HEK293 (cell line): Measurements from ENCODE around the gene DARS2.
"Not testable (repeated sequence)": the region's sequence is repeated elsewhere in the genome, so short reads cannot be mapped to it uniquely, and the experiment has no call there.

Experiments used
- CTCF ChIA-PET: fragments of 350-600 bp; formaldehyde crosslinking; extraction: SDS; loops from one replicate; lab custom pipeline; 2021; ENCODE audit warnings: antibody characterized with exemption; lab: Yijun Ruan, JAX
- POLR2A ChIA-PET: fragments of 300-600 bp; formaldehyde crosslinking; extraction: SDS; loops from one replicate; lab custom pipeline; 2020; ENCODE audit warnings: antibody characterized with exemption, inconsistent platforms; lab: Yijun Ruan, JAX
- H3K27ac ChIP-seq: fragments of 200-500 bp; sonication (Bioruptor generic); 2 replicates; pipeline ENCODE4 v1.5.1; 2014; ENCODE audit warnings: low read depth, low read length, control low read depth, inconsistent platforms; ENCODE audit errors: extremely low read depth
- H3K36me3 ChIP-seq, 2 experiments: fragments of 200-500 bp in 1 of 2; sonication (Bioruptor generic) in 1 of 2; 1 replicate in 1 of 2; 2 replicates in 1 of 2; pipeline ENCODE4 v1.5.1; 2014 to 2017; ENCODE audit warnings: inconsistent platforms in 2 of 2, low read length in 2 of 2; ENCODE audit not compliant: control insufficient read depth in 2 of 2, insufficient read depth in 1 of 2
- H3K4me1 ChIP-seq: fragments of 200-500 bp; sonication (Bioruptor generic); 2 replicates; pipeline ENCODE4 v1.5.1; 2014; ENCODE audit warnings: mild to moderate bottlenecking, low read length, inconsistent platforms; ENCODE audit not compliant: control insufficient read depth, insufficient read depth
- H3K4me3 ChIP-seq: 2 replicates; pipeline ENCODE4 v1.5.1; 2011; ENCODE audit warnings: low read depth, mild to moderate bottlenecking, control low read depth, low read length, moderate library complexity
- H3K9me3 ChIP-seq: fragments of 200-500 bp; sonication (Bioruptor generic); 2 replicates; pipeline ENCODE4 v1.5.1; 2014; ENCODE audit warnings: low read depth, low read length, inconsistent platforms; ENCODE audit not compliant: control insufficient read depth, insufficient read depth
- MEIS1 ChIP-seq: sonication (generic); formaldehyde crosslinking; IDR thresholded peaks from 2 replicates; pipeline ENCODE4 v1.8.1; 2022; ENCODE audit warnings: missing genetic modification reagents, mild to moderate bottlenecking, borderline replicate concordance
- OVOL3 ChIP-seq: fragments of 450-650 bp; formaldehyde crosslinking; IDR thresholded peaks from 2 replicates; pipeline ENCODE4 v1.5.1; 2016; ENCODE audit warnings: missing biosample characterization, missing genetic modification characterization
- RBAK ChIP-seq: fragments of 450-650 bp; formaldehyde crosslinking; IDR thresholded peaks from 2 replicates; pipeline ENCODE4 v1.5.1; 2016; ENCODE audit warnings: missing biosample characterization, missing genetic modification characterization
- YY2 ChIP-seq: fragments of 450-650 bp; formaldehyde crosslinking; IDR thresholded peaks from 2 replicates; pipeline ENCODE4 v1.5.1; 2016; ENCODE audit warnings: missing biosample characterization, missing genetic modification characterization
- ZBTB10 ChIP-seq: fragments of 450-650 bp; formaldehyde crosslinking; IDR thresholded peaks from 2 replicates; pipeline ENCODE4 v1.5.1; 2016; ENCODE audit warnings: missing biosample characterization, missing genetic modification characterization
- ZFHX2 ChIP-seq: fragments of 450-650 bp; formaldehyde crosslinking; conservative IDR thresholded peaks from 2 replicates; pipeline ENCODE4 v1.5.1; 2016; ENCODE audit warnings: missing biosample characterization, missing genetic modification characterization
- ZFP41 ChIP-seq: fragments of 450-650 bp; formaldehyde crosslinking; IDR thresholded peaks from 2 replicates; pipeline ENCODE4 v1.5.1; 2016; ENCODE audit warnings: missing biosample characterization, missing genetic modification characterization, borderline replicate concordance
- ZFP69B ChIP-seq: fragments of 450-650 bp; formaldehyde crosslinking; IDR thresholded peaks from 2 replicates; pipeline ENCODE4 v1.5.1; 2016; ENCODE audit warnings: missing biosample characterization, missing genetic modification characterization
- ZNF112 ChIP-seq: fragments of 450-650 bp; formaldehyde crosslinking; IDR thresholded peaks from 2 replicates; pipeline ENCODE4 v1.5.0; 2017; ENCODE audit warnings: missing biosample characterization, missing genetic modification characterization
- ZNF155 ChIP-seq: fragments of 450-650 bp; formaldehyde crosslinking; IDR thresholded peaks from 2 replicates; pipeline ENCODE4 v1.5.1; 2016; ENCODE audit warnings: missing biosample characterization, missing genetic modification characterization
- ZNF157 ChIP-seq: fragments of 450-650 bp; formaldehyde crosslinking; IDR thresholded peaks from 2 replicates; pipeline ENCODE4 v1.5.1; 2016; ENCODE audit warnings: missing biosample characterization, missing genetic modification characterization
- ZNF302 ChIP-seq: fragments of 450-650 bp; formaldehyde crosslinking; IDR thresholded peaks from 2 replicates; pipeline ENCODE4 v1.5.1; 2016; ENCODE audit warnings: missing biosample characterization, missing genetic modification characterization, low read depth
- ZNF341 ChIP-seq: fragments of 450-650 bp; formaldehyde crosslinking; IDR thresholded peaks from 2 replicates; pipeline ENCODE4; 2016; ENCODE audit warnings: low read depth, missing biosample characterization, missing genetic modification characterization
- ZNF366 ChIP-seq: fragments of 450-650 bp; formaldehyde crosslinking; conservative IDR thresholded peaks from 2 replicates; pipeline ENCODE4 v1.5.1; 2016; ENCODE audit warnings: missing biosample characterization, missing genetic modification characterization
- ZNF391 ChIP-seq: fragments of 450-650 bp; formaldehyde crosslinking; IDR thresholded peaks from 2 replicates; pipeline ENCODE4 v1.5.1; 2016; ENCODE audit warnings: low read depth, missing biosample characterization, missing genetic modification characterization, borderline replicate concordance
- ZNF433 ChIP-seq: fragments of 450-650 bp; formaldehyde crosslinking; IDR thresholded peaks from 2 replicates; pipeline ENCODE4 v1.5.1; 2016; ENCODE audit warnings: missing biosample characterization, missing genetic modification characterization, low read depth
- ZNF560 ChIP-seq: fragments of 450-650 bp; formaldehyde crosslinking; IDR thresholded peaks from 2 replicates; pipeline ENCODE4 v1.5.1; 2017; ENCODE audit warnings: missing biosample characterization, missing genetic modification characterization, borderline replicate concordance
- ZNF629 ChIP-seq: fragments of 450-650 bp; formaldehyde crosslinking; IDR thresholded peaks from 2 replicates; pipeline ENCODE4 v1.5.1; 2017; ENCODE audit warnings: missing biosample characterization, missing genetic modification characterization
- ZNF639 ChIP-seq: fragments of 450-650 bp; formaldehyde crosslinking; IDR thresholded peaks from 2 replicates; pipeline ENCODE4 v1.5.1; 2016; ENCODE audit warnings: missing biosample characterization, missing genetic modification characterization
- ZNF645 ChIP-seq: fragments of 450-650 bp; formaldehyde crosslinking; IDR thresholded peaks from 2 replicates; pipeline ENCODE4; 2016; ENCODE audit warnings: missing biosample characterization, missing genetic modification characterization
- ZNF658 ChIP-seq: fragments of 450-650 bp; formaldehyde crosslinking; IDR thresholded peaks from 2 replicates; pipeline ENCODE4; 2016; ENCODE audit warnings: missing biosample characterization, missing genetic modification characterization
- ZNF76 ChIP-seq: fragments of 450-650 bp; formaldehyde crosslinking; IDR thresholded peaks from 2 replicates; pipeline ENCODE4; 2016; ENCODE audit warnings: low read depth, missing biosample characterization, missing genetic modification characterization, borderline replicate concordance
- ZNF768 ChIP-seq: fragments of 450-650 bp; formaldehyde crosslinking; IDR thresholded peaks from 2 replicates; pipeline ENCODE4 v1.5.1; 2018; ENCODE audit warnings: missing biosample characterization, mild to moderate bottlenecking, missing genetic modification characterization

DARS2 gene

GRCh38 chr1:173789841-173790240 is 34.6 kb upstream of the DARS2 start:
- Histone ChIP-seq H3K9me3 (no peaks in the 10 kb centered on the region), H3K4me3 (no peak overlapping the region), H3K4me1 (no peaks in the 10 kb centered on the region), H3K36me3 (peaks cover 0 to 25% of the 10 kb centered on the region in 2 experiments), H3K27ac (no peak overlapping the region)
- CTCF ChIA-PET: interaction anchor here (0.6 kb wide), 1 partner anchor 238 kb away, joined by 3 read pairs; no protein-coding TSS in a partner anchor
- POLR2A ChIA-PET: interaction anchor here (0.6 kb wide), 1 partner anchor 146 kb away, joined by 3 read pairs; no protein-coding TSS in a partner anchor
- no peak for TF ChIP-seq ZNF302 (tag by site-specific recombination)
- no peak for TF ChIP-seq ZNF768 (tag by site-specific recombination)
- TF ChIP-seq ZNF639: no peak
- TF ChIP-seq, all 188 proteins: peak for 0

GRCh38 chr1:173798078-173798477 is 26.4 kb upstream of the DARS2 start:
- POLR2A ChIA-PET: no interaction called here
- H3K4me3 ChIP-seq: no peak overlapping the region
- TF ChIP-seq ZNF155 (tag by site-specific recombination): no peak
- no peak for TF ChIP-seq YY2
- no peak for TF ChIP-seq RBAK (tag by site-specific recombination)
- TF ChIP-seq ZNF629 (tag by site-specific recombination): no peak
- no peak for TF ChIP-seq ZBTB10 (tag by site-specific recombination)
- TF ChIP-seq ZNF112 (tag by site-specific recombination): no peak
- no peak for TF ChIP-seq ZNF433 (tag by site-specific recombination)
- TF ChIP-seq OVOL3 (tag by site-specific recombination): no peak
- TF ChIP-seq ZNF645 (tag by site-specific recombination): no peak
- TF ChIP-seq ZNF658: no peak
- no peak for TF ChIP-seq ZNF76
- TF ChIP-seq ZNF560 (tag by site-specific recombination): no peak
- TF ChIP-seq ZFHX2 (tag by site-specific recombination): no peak
- no peak for TF ChIP-seq ZNF341 (tag by site-specific recombination)
- no peak for TF ChIP-seq ZNF391 (tag by site-specific recombination)
- no peak for TF ChIP-seq ZFP41 (tag by site-specific recombination)
- TF ChIP-seq ZNF157: no peak
- no peak for TF ChIP-seq ZNF366 (tag by site-specific recombination)
- no peak for TF ChIP-seq ZFP69B (tag by site-specific recombination)
- no peak for TF ChIP-seq MEIS1 (CRISPR knock-in tag)
- H3K36me3 ChIP-seq: peaks cover 36 to 45% of the 10 kb centered on the region in 2 experiments
- H3K4me1 ChIP-seq: no peaks in the 10 kb centered on the region
- CTCF ChIA-PET: interaction anchor here (0.5 to 1.0 kb wide), 2 partner anchors 245 to 366 kb away, joined by 3 read pairs; no protein-coding TSS in a partner anchor
- H3K9me3 ChIP-seq: no peaks in the 10 kb centered on the region; the same call in 1 of the 2 replicates
- H3K27ac ChIP-seq: no peak overlapping the region

- CTCF ChIA-PET, POLR2A ChIA-PET, H3K9me3 ChIP-seq, H3K4me1 ChIP-seq, H3K27ac ChIP-seq, H3K4me3 ChIP-seq: not testable (repeated sequence)
- peaks cover 45 to 61% of the 10 kb centered on the region in 2 experiments for H3K36me3 ChIP-seq
Observed at GRCh38 chr1:173799995-173800394, 24.5 kb upstream of the DARS2 start.
